HG03139 (cell line): Measurements from ENCODE around the gene MOCOS.

Experiments used
- ATAC-seq: cut with Tn5 transposase; IDR thresholded peaks from one replicate; pipeline ENCODE4 v1.9.1; 2021; ENCODE audit not compliant: unreplicated experiment

MOCOS gene

DNA sequence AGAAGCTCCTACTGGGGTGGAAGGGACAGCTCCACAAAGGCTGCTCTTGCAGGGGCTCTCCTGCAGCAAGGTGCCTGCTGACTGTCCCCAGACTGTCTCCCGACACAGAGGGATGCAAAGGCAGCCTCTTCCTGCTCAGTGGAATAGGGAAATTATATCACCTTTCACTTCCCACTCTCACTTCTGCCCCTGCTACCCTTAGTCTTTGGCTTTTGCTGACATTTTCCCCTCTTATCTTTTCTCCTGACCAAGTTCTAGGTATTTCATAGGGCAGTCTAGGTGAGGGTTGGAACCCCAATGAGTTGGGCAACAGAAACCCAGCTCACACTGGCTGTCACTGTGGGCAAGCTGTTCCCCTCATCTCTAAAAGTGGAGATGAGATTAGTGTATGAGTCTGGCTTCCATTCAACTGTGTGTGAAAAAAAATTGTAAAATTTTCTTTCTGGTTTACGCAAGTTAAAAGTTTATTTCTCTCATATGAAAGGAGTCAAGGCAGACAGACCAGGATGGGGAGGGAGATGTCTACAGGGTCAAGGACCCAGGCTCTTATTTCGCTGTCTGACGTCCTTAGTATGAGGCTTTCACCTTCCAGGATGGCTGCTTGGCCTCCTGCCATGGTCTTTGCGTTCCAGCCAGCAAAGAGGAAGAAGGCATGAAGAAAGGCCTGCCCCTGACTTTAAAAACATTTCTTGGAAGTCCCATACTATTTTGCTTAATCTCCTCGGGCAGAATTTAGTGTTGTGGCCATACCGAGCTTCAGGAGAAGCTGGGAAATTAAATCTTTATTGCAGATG lies 7.5 kb upstream of the MOCOS start:
- no peak for ATAC-seq

DNA sequence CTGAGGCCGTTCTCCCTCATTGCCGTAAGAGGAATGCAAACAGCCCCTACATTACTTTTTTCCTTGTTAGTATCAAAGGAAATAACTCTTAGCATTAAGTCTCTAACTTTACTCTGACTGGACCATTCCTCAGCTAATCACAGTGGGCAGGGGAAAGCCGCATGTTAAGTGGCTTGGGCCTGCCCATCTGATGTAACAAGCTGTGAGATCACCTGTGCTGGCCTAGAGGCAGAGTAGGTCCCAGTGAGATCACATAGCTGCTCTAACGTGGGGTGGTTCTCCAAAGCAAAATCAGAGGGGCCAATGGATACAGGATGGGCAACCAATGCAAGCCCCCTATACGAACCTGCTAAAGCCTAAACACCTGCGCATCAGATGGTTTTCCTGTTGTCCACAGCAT lies 5.9 kb upstream of the MOCOS start:
- no peak for ATAC-seq

DNA sequence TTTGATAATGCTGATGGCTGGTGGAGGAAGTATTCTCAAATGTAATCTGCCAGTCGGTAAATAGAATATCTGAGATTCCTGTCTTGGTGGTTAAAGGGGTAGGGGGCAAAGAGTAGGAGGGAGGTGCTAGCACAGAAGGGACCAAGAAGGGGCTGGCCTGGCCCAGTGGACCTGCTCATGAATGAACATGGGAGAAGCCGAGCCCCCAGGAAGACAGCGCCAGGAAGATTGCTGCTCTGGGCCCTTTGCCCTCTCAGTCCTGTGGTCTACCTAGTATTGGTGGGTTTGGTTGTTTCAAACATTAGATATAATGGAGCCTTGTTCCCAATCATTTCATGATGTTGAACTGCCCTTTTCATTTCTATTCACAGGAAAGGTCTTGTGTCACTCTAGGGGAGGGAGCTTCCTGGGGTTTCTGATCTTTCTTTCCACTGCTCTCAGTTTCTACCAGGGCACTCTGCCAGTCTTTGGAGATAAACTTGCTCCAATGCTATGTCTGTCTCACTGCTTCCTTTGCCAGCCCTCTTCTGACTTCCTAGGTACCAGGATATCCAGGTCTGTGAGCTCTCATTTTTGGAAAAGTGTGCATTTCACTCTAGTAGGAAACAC lies 5.3 kb upstream of the MOCOS start:
- no peak for ATAC-seq

DNA sequence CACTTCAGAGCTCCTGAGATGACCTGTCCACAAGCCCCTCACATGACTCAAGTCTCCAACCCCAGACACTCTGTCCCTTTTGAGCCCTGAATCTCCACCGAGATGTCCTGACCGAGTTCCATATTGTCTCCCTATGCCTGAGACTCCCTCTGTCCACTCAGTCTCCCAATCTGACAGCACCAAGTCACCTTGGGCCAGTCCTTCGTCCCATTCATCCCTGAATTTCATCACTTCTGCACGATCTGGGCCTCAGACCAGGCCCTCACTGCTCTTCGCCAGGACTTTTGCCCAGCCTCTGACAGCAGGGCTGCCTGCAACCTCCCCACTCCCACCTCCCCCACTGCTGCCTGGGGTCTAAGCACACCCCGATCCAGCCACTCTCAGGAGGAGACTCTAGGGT lies 4.3 kb upstream of the MOCOS start:
- no peak for ATAC-seq

DNA sequence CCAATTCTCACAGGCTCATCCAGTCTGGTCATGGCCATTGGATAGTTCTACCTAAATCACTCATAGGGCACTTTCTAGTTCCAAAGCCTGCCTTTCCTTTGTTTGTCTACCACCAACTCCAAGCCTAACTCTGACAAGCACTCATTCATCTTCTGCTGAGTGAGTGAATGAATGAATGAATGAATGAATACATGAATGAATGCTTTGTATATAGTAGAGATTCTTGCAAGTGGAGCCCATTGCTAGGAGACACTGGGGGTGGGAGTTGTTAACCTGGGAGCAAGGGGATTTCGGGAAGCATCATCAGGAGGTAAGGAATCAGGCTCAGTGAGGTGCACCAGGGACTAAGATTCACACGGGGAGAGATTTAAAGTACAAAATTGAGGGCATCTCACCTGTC lies 3.3 kb upstream of the MOCOS start:
- ATAC-seq: no peak

DNA sequence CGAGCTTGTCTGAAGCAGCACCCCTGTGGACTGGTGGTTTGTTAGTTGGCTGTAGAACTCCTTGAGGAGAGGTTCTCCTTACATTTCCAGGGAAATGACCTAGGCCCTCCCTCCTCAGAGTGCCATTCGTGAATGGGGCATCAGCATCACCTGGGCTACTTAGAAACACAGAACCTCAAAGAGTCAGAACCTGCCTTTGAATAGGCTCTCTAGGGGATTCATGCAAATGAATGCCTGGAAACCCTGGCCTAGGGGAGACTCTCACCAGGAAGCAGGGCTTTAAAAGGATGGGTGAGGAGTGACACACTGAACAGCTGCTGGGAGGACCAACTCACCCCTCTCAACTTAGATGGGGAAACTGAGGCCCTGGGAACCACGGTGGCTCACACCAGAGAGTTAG lies 2.1 kb upstream of the MOCOS start:
- ATAC-seq: no peak

DNA sequence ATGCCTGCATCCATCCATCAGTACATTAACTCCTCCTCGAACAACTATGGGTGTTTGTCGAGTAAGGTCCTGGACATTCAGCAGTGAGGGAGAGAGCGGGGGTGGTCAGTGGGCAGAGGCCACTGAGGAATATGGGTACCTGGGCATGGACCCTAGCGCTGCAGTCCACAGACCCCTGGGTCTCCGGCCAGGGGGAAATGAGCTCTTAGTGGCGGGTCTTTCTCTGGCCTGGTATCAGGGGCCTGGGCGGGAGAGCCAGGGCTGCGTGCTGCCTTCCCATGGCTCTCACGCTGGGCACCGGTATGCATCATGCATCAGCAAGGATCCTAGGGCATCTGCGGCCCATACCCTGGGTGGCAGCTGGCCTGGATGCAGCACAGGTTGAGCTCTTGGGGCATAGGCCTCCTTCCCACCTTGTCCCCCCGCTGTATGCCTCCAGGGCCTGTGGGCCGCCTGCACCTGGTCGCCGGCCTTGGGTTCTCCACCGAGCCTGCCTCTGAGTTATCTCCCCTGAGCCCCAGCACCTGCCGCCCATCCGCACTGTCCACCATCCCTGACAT lies 1.3 kb upstream of the MOCOS start:
- no peak for ATAC-seq

DNA sequence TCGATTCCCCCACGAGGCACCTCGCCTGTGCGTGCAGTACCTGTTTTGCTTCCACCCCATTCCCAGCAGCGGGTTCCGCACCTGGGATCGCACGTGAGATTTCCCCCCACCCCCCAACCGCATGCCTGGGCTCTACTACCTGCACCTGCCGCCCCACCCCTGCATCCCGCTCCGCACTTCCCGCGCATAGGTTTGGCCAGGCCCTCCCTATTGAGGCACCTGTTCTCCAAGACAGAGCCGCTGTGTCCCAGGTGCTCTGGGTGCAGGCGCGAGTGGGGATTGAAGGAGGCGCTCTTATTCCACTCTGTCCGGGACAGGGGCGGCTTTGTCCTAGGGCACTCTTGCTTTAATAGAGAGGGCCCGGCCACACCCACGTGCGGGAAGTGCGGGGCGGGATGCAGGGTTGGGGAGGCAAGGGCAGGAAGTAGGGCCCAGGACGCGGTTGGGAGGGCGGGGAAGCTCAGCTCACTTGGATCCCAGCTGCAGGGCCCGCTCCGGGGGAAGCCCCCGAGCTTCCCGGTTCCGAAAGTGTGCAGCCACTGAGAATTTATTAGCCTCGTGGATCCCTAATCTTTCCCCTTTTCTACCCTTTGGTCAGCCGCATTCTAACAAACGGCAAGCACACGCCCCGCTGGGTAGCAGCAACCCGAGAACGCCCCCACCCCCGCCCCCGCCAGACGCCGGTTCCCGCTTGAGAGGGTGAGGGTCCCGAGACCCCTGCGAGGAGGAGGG lies 670 bp upstream of the MOCOS start:
- no peak for ATAC-seq

DNA sequence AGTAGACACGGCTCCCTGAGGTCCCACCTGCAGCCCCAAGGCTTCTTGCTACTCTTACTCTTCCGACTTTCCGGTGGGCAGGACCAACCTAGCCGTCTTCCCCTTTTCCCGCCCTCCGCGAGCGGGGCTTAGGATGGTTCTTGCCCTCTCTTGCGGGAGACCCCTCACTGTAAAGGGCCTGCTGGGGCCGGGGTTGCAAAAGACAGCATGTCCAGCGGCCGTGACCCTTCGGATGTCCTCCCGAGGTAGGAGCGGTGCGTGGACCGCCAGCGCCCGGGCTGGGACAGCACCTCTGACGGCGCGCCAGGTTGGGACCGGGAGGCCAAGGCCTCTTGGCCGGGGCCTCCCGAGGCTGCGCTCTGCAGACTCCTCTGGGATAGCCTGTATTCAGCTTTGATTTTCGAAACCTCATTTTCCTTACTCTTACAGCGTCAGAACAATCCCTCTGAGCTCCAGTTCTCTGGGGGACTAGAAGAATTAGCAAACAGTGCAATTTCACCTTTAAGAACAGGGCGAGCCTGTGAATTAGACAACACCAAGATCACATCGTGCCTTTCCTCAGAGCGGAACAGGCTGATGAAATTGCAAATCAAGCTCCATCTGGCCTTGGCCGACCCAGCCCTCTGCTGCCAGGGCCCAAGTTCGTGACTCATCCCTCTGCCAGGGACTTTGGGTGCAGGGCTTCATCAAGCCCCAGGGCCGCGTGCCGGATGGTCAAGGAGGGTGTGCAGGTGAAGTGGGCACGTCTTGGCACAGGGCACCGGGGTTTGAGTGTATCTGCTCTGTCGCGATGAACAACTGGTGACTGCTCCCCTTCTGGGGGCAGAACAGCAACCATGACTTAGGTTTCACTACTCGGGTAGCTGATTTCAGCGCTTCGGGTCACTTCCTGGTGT lies 777 bp downstream of the MOCOS start:
- no peak for ATAC-seq

DNA sequence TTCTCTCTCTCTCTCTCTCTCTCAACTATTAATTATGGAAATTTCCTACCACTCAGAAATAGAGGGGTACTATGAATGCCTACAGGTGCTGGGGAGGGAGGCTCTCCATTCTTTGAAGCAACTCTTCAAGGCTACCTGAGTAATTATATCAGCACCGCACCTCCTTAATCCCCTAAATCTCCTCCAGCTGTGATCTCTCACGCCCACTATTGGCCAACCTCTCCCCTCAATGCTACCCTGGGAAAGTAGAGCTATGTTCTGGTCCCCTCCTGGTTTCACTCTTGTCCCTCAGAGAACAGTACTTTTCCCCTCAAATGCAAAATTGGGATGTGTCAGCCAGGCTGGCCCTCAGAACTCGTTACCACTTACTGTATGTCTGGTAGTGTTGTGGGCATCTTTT lies 1.6 kb downstream of the MOCOS start:
- no peak for ATAC-seq

DNA sequence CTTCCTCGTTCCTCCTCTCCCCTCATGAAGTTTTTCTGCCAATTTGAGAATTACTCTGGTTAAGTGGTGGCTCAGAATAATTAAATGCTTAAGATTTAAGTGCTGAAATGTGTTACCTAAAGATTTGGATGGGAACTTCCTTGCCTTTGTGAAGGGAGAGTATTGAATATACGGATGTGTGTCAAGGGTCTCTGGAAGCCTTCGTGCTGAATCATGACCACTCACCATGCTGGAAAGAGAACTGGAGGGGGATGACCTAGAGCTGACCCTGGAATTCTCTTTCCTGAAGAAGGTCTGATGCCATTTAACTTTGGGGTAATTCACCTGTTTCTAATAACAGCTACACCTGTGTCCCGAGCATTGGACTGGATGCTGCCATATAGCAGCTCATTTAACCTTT lies 2.2 kb downstream of the MOCOS start:
- ATAC-seq: no peak

DNA sequence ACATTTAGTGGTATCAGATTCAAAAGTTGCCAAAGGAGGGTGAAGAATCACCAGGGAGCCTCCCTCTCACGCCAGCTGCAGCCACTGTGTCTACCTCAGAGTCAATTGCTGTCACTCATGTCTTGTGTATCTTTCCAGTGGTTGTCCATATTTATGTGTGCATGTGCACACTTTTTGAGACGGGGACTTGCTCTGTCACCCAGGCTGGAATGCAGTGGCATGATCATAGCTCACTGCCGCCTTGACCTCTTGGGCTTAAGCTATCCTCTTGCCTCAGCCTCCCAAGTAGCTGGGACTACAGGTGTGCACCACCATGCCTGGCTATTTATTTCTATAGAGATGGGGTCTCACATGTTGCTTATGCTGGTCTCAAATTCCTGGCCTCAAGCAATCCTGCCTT lies 4.0 kb downstream of the MOCOS start:
- no peak for ATAC-seq

DNA sequence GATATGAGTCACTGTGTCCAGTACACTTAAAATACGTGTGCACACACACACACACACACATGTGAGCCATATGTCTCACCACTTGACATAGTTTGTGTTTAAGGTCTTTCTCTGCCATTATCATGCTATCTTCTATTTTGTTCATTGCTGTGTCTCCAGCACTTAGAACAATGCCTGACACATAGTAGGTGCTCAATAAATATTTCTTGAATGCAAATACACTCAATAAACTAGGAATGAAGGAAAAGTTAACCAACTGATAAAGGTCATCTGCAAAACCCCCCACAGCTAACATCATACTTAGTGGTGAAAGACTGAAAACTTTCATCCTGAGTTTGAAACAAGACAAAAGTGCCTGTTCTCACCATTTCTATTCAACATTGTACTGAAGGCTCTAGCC lies 4.4 kb downstream of the MOCOS start:
- ATAC-seq: no peak

DNA sequence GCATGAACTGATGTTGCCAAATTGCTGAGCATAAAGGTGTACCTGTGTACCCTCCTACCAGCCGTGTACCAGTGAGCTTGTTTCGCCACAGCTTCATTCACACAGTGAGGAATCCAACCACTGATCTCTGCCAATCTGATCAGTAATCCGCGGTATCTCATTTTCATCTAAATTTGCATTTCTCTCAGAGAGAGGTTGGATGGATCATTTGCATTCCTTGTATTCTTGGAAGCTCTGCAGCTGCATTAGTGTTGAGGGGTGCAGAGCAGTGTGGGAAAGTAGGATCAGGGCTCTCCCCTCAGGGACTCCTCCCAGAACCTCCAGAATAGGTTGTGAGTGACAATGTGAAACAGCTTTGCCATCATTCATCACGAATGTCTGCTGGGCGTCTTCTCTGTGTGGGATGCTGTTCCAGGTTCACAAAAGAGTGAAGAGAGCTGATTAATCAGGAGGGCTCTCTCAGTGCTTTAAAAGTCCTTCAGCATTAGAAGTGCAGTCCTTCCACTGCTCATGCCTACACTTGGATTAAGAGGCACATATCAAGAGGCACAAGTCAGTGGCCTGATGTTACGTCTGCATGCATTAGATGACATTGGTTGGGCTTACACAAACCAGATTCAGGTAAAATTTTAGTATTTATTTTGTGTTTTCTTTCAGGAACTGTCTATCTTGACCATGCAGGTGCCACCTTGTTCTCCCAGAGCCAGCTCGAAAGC lies 7.5 kb downstream of the MOCOS start:
- ATAC-seq: no peak

DNA sequence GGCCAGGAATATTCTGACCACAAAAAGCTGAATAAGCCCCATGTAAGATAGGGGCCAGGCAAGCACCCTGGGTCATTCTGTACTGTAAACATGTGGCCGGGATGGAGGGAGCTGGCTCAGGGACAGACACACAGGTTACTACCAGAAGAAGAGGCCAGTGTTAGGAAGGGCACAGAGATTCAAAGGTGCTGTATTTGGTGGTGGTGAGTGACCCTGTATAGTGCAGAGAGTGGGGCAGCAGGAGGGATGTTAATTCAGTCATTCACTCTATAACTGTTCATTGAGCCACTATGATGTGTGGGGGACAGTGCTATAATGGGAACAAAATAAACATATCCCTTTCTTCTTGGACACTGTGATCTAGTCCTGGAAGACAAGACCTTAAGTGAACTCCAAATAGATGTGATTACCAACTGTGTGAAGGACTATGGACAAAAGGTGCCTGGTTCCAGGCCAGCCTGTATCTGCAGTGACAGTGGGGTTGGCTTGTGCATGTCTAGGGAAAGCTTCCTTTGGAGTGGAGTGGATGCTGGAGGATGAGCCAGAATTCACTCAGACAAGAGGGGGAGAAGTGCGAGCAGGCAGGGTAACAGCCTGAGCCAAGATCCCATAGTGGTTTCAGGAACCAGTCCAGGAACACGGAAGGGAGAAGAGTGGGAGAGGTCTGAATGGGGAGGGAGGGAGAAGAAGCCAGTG lies 8.3 kb downstream of the MOCOS start:
- no peak for ATAC-seq

DNA sequence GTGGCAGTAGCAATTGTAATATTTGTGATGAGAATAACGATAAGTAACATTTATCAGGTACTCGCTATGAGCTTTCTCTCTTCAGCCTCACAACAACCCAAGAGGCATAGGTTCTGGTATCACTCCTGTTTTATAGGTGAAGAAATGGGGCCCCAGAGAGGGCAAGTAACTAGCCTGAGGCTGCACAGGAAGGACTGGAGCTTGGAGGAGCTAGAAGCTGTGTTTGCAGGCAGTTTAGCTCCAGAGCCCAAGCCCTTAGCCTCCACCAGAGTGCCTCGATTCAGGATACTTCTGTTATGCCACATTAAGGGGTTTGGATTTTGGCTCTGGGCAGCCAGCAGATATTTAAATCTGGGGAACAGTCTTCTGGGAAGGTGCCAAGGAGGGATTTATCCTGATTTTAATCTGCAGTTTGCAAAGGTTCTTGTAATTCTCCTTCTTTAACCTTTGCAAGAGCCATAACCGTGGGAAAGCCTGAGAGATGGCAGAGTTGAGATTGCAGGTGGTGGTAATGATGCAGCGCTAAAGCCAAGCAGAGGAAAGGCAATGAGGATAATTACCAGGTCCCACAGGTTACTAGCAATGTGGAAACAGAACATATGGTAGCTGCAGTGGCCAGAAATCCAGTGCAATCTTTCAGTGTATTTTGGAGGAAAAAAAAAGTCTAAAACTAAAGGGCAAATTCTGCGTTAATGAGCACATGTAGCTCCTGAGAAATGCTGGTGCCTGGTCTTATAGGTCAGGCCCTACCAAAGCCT lies 9.1 kb downstream of the MOCOS start:
- ATAC-seq: no peak

DNA sequence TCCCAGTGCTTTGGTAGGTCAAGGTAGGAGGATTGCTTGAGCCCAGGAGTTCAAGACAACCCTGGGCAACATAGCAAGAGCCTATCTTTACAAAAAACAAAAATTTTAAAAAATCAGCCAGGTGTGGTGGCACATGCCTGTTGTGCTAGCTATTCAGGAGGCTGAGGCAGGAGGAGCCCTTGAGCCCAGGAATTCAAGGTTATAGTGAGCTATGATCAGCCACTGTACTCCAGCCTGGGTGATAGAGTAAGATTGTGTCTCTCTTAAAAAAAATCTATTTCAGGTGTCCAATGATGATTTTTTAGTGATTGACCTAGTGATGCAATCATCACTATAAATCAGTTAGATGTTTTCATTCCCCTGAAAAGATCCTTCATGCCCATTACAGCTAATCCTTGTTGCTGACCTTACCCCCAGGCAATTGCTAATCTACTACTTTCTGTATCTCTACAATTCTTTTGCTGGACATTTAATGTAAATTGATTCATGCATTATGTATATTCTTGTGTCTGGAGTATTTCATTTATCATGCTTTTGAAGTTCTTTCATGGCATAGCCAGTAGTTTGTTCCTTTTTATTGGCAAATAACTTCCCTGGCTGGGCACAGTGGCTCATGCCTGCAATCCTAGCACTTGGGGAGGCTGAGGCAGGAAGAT lies 10.3 kb downstream of the MOCOS start:
- no peak for ATAC-seq

DNA sequence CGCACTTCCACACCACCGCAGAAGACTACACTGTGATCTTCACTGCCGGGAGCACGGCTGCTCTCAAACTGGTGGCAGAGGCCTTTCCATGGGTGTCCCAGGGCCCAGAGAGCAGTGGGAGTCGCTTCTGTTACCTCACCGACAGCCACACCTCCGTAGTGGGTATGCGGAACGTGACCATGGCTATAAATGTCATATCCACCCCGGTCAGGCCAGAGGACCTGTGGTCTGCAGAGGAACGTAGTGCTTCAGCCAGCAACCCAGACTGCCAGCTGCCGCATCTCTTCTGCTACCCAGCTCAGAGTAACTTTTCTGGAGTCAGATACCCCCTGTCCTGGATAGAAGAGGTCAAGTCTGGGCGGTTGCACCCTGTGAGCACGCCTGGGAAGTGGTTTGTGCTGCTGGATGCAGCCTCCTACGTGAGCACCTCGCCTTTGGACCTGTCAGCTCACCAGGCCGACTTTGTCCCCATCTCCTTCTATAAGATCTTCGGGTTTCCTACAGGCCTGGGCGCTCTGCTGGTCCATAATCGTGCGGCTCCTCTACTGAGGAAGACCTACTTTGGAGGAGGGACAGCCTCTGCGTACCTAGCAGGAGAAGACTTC lies 12.5 kb downstream of the MOCOS start:
- ATAC-seq: no peak
